Liver (tissue), 3 donors: ENCODE data around the gene ST7.

ENCODE experiments used
- CTCF ChIP-seq: fragments of 150-350 bp; IDR thresholded peaks from 2 replicates; pipeline ENCODE4 v1.5.1; 2017; ENCODE audit warnings: improper control_type of control experiment, low read depth, low read length; ENCODE audit not compliant: missing input control
- EGR1 ChIP-seq, 2 donors: IDR thresholded peaks; 2 replicates each; pipeline ENCODE4 v1.6.1; 2016 to 2018; ENCODE audit warnings: antibody characterized with exemption in 2 of 2, low read depth in 2 of 2
- GABPA ChIP-seq, 2 donors: IDR thresholded peaks in 1 of 2; conservative IDR thresholded peaks in 1 of 2; 2 replicates each; pipeline ENCODE4 v1.6.1; 2016; ENCODE audit warnings: antibody characterized with exemption in 2 of 2, mild to moderate bottlenecking in 1 of 2, moderate library complexity in 1 of 2
- REST ChIP-seq: IDR thresholded peaks from 2 replicates; pipeline ENCODE4 v1.6.1; 2016; ENCODE audit warnings: antibody characterized with exemption, mild to moderate bottlenecking
- SP1 ChIP-seq: IDR thresholded peaks from 2 replicates; pipeline ENCODE4 v1.6.1; 2018; ENCODE audit warnings: antibody characterized with exemption, mild to moderate bottlenecking
- donor health status: healthy.
- donor health status: healthy.

- no peak for TF ChIP-seq CTCF
- TF ChIP-seq REST = no peak
- TF ChIP-seq SP1 = no peak
- no peak for TF ChIP-seq EGR1 (IDR thresholded peaks at IDR 0.05; ENCODE audit: low read depth in 2 of 2)
- TF ChIP-seq GABPA (IDR thresholded peaks at IDR 0.05 in 1 of 2, conservative IDR thresholded peaks at IDR 0.05 in 1 of 2) = no peak
Measured at GRCh38 chr7:117135553-117135891, 182.2 kb downstream of the ST7 start.
